NCI-H524 treated with DMSO at 0.1 percent for 48 hours (cell line): ENCODE data around the gene GNAT3.

ENCODE experiments used
- DNase-seq: peaks from one replicate; lab custom pipeline; 2025; lab: John Stamatoyannopoulos, UW

Gene GNAT3

DNA sequence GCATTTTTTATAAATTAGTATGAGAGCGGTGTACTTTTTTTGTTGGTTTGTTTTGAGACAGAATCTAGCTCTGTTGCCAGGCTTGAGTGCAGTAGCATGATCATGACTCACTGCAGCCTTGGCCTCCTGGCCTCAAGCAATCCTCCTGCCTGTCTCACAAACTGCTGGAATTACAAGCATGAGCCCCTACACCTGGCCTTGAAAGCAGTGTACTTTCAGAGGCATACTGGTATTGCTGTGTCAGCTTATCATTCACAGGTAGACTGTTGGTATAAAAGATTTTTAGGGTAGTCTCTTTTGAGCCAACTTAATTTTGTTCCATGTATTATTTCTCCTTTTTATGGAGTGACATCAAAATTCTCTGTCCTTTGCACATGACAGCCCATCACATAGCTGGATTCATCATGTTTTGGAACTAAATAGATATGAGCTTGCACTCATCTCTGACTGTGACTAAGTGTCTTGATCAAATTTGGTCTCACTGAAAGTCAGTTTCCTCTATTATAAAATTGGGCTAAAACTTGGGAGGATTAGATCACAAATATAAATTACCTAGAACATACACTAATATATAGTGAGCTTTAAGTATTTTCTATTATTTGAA lies 12.4 kb downstream of the GNAT3 start:
- DNase-seq, result no peak

DNA sequence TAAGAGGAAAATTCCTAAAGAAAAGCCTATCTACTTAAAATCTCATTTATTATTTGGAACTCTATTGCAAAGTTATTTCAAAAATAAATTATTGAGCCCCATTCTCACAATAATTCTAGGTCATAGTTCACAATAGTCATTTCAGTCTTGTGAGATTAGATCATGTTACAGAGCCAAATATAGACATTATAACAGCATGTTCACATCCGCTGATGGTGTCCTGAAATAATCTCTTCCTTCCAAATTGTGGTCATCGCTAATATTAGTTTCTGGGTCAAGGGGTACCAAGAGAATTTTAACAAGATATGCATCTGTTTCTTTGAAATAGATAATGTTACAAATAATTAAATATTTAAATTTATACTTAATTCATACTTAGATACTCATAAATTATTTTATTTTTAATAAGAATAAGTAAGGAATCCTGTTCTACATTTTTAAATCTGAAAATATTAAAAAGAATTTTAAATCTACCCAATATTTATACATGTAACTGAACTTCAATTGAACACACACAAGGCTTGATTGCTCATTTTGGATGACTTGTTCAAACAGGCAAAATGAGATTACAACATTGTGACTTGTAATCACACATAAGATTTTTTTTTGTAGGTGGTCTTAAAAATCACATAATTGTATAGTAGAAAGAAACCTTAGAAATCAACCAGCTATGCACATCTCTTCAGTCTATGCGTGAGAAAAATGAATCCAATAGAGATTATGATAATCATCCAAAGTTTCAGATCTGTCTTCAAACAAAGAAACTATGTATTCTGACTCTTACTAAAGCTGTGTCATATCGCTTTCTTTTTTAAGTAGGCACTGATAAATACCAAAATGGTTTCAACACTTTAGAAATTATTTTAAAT lies 13.1 kb downstream of the GNAT3 start:
- no peak for DNase-seq

DNA sequence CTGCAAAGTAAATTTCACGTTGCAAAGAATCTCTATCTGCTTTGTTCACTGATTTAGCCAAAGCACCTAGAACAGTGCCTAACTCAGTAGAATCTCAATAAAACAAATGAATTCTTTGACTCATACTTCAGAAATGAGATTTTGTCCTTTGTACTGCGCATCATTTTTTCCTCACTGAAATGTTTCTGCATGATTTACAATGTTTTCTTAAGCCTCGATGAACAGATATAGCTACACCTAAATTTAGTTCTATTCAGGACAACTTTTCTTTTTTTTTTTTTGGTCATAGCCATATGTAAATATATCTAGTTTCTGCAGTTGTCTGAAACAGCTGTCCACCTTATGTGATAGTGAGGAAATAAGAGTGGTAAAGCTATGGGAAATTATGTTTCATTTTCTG lies 15.3 kb downstream of the GNAT3 start:
- DNase-seq, result no peak

DNA sequence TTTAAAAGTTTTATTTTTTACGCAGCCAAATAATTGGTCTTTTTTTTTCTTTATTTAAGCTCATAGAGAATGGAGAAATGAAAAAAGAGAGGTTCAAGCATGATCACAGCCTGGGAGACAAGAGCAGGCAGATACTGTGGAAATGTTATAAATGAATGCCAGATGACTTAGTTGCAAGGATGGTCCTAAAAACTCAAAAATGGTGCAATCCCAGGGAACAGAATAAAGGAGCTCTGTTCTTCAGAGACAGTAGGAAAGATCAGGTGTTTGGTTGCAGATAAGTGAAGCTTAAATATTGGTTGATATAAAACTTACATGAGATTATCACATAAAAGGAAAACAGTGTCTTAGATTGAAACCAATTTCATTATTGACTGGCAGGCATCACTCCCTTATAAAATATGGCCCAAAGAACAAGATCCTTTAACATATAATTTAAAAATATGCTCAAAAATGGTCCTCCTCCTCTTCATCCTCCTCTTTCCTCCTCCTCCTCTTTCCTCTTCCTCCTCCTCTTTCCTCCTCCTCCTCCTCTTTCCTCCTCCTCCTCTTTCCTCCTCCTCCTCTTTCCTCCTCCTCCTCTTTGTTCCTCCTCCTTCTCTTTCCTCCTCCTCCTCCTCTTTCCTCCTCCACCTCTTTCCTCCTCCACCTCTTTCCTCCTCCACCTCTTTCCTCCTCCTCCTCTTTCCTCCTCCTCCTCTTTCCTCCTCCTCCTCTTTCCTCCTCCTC lies 18.6 kb downstream of the GNAT3 start:
- no peak for DNase-seq

DNA sequence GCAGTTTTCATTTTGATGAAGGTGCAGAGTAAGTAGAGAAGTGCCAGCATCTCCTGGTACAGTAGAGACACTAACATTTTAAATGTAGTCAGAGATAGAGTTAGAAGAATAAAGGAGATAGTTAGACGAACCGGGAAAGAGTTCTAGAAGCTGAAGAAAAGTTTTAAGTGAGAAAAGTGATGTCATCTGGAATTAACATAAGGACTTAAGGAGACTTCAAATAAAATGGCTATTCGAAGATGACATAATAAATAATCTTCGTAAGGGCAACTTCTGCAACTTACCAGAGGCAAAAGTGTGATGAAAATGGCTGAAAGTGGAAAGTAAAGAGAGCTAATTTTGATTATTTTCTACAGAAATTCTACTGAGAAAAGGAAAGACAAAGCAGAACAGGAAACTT lies 20.4 kb downstream of the GNAT3 start:
- DNase-seq, result no peak

DNA sequence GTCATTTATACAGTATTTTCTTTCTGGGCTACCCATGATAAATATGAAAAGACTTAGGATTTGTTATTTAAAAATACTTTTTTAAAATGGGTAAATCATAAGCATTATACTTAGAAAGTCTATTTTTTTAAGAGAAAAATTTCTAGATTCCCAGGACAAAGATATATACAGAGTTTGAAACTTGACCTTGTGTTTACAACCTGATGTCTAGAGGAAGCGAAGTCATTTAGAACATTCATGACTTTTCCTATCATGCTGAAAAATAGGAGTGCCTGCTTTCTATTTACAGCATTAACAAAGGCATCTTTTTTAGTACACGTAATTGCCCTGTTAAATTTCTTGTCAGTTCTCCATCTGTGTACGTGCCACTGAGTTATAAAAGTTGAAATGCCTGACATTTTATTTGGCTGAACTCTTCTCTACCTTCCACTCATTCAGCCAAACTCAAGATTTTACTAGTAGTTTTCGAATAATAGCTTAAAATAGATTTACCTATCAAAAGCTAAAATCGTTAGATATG lies 23.0 kb downstream of the GNAT3 start:
- DNase-seq, result no peak

DNA sequence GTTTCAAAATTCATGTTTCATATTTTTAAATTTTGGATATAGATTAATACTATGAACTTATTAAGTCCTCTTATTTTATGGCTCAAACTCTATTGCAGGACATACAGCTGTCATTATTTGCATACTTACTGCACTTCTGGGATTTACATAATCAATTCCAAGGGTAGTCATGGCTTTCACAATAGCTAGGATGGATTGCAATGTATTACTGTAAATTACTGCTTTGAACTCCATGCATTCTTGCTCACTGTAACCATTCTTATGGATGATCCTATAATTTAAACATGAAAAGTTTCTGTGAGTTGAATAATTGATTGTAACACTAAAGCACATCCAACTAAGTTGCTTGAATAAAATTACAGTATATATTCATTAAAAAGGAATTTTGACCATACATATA lies 23.5 kb downstream of the GNAT3 start:
- no peak for DNase-seq

DNA sequence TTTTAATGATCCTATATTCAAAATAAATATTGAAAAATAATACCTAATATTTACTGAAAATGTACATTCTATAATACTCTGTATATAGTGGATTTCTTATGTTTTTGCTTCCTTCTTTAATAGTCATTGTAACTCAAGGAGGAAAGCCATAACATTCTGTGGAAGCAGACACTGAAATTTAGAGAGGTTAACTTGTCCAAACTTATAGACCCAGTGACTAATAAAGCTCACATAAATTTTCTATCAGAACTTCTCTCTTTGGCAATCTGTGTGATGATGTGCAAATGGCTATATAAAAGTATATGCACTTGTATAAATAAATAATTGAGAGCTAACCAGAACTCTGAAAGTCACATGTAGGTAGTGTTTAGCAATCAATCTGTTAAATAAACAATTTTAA lies 26.1 kb downstream of the GNAT3 start:
- no peak for DNase-seq

DNA sequence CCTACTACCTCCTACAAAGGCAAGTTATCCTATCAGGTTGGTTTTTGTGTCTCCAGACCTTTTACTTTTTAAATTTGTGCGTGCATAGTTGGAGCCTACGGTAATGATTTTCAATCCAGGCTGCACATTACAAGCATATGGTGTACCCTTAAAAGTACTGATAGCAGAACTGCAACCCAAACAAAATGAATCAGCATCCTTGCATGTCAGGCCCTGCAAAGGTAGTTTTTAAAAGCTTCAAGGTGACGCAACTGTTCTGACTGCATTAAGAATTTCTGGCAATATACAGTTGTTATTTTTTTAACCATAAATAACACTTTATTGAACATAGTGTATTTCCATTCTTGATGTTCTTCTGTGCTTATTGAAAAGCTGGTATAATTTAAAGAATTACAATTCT lies 28.9 kb downstream of the GNAT3 start:
- no peak for DNase-seq

DNA sequence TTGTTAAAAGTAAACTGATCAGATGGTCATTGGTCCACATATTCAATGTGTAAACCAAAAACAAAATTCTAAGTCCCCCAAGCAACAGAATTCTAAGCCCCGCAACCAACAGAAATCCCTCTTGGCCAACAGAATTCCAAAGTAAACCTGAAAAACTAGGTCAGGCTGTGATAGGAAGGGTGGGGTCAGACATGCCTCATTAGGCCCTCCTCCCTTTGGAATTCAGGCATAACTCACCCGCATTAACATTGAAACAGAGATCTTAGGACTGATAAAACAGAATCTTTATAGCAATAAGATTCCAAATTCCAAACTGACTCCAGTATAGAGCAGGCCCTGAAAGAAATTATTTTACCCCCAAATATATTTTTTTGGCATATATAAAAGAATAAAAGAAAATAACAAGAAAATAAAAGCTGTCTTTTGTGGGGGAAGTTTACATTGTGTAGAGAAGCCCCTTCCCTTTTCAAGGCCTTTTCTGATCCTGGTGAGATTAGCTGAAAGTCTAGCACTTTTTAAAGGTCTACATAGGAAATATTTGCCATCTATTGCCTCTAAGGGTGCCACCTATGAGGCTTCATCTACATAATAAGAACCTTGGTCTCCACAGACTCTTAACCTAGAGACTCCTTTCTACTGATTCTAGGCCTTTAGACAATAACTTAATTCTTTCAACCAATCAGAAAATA lies 30.5 kb downstream of the GNAT3 start:
- DNase-seq, result no peak

DNA sequence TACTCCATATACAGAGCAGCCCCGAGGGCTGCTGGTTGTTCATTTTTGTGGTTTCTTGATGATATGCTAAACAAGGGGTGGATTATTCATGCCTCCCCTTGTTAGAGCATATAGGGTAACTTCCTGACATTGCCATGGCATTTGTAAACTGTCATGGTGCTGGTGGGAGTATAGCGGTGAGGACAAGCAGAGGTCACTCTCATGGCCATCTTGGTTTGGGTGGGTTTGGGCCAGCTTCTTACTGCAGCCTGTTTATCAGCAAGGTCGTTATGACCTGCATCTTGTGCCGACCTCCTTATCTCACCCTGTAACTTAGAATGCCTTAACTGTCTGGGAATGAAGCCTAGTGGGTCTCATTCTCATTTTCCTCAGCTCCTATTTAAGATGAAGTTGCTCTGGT lies 31.3 kb downstream of the GNAT3 start:
- no peak for DNase-seq

DNA sequence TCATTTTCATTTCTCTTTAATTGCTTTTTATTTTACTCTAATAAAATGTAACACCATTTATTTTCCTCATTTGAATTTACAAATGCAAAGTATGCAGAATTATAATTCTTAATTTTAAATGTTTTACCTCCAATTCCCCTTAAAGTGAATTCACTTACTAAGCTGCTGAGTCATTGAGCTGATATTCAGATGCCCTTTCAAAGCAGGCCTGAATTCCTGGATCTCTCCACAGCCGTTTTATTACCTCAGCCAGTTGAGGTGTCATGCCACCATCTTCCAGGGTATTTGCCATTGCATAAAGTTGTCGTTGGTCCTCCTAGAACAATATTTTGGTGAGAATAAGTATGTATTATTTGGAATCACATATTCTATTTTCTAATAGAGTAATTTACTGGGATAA lies 33.2 kb downstream of the GNAT3 start:
- no peak for DNase-seq

DNA sequence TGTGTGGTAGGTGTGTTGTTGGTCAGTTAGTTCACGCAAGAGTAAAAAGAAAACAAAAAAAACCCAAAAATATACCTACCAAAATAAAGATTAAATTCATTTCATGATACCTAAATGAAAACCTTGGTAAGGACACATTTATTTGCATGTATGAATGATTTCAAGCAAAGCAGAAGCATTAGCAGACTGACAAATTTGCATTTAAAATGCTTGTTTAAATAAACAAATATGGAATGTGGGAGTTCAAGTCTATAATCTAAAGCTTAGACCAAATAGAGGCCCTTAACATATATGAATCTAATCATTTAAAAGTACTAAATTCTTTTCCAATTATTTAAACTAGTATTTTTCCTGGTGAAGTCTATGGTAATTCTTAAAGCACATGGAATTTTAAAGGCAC lies 35.8 kb downstream of the GNAT3 start:
- no peak for DNase-seq

DNA sequence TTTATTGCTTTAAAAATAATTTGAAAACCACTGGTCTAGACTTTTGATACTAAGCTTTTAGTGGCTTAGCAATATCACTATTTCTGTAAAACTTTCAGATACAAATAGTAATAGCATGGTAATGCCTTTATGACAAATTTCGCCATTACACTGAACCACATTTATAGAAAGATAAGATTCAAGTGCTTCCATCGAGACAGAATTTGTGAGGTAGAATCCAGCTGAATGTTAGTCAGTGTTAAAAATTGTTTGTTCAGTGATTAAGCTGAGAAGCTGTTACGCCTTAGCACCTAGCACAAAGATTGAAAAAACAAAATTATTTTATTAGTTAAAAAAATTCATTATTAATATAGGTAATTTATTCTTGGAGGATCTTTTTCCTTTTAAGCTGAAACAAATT lies 36.5 kb downstream of the GNAT3 start:
- DNase-seq, result no peak

DNA sequence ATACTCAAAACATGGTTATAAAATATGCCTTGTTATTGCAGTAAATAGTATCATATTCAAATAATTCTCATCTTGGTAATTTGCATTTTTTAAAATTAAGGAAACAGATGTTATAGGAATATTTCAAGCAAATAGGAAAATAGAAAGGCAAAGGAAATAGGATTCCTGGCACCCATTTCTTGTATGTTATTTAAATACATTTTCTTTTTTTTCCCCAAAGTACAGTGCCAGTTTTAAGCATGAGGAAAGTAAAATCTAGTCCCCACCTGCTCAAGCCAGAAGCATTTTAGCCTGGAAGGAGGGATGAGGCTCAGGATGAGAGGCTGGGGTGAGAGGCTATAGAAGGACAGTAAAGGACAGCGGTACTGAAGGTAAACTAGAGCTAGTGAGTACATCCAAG lies 38.1 kb downstream of the GNAT3 start:
- no peak for DNase-seq

DNA sequence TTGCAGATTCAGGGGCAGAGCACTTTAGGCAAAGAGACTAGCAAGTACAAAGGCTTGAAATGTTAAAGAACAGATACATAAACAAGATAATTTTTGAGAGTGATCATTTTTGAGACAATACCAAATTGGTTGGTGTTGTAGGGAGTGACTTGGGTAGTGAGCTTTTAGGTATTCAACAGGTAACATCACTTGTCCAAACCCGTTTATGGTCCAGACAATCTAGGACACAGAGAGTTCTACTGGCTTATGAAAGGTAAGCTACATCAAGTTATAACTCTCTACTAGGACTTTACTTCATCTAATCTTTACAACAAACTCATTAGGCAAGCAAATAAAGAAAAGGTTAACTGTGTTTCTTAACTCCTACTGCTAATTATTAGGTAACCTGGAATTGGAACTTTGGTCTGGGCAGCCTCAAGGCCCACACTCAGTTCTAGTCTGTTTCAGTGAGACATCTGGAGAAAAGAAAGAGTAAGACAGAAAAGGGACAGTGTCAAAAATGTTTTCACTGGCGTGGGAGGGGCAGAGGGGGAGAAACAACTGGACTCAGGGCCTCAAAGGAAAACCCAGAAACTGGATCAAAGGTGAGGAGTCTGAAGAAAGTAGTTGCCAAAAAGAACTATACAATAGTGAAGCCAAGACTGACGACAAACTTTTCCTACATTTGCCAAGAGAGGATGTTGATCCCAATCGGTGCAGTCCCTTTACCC lies 39.2 kb downstream of the GNAT3 start:
- no peak for DNase-seq

DNA sequence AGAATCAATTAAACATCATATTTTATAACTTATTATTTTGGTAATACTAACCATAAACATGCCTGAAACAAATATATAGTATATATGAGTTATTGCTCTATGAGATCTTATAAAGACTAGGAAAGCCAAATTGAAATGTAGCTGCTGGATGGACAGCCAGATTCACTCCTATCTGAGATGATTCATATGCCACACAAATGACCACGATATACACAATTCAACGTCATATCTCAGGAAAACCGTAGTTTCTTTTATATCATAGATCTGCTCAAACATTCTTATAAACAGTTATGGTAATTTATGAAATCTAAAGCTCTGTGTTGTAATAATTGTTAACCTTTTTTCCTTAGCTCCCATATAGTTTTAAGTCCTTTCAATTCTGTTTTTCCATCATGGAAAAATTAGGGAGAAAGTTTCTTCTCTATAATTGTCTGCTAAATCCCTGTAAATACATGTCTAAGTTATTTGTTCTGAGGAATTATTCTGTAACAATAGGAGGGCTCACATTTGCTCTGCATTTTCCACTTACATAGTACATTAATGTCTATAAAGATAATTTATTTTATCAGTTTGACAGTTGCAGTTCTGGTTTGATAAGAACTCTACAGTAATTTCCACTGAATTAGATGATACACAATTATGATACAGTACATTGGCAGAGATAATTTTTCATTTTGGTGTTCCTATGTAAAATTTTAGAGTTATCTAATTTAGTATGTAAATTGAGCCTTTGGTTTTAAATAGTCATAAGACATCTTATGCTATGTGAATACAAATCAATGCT lies 42.7 kb downstream of the GNAT3 start:
- no peak for DNase-seq

DNA sequence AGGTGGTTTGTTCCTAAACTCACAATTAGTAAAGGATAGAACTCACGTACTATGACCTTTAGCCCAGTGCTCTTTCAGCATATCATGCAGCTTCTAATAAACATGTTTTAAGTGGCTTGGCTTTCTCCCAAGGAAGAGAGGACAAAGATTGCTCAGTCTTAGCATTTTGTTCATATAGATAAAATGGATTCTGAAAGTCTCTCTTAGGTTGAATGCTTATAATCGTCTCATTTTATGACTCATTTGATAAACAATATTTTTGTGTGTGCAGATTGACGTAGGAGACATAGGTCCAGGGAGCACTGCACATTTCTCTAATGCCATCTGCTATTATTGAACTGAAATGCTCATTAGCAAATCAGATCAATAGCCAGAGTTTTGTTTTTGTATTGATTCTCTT lies 44.8 kb downstream of the GNAT3 start:
- DNase-seq, result no peak

DNA sequence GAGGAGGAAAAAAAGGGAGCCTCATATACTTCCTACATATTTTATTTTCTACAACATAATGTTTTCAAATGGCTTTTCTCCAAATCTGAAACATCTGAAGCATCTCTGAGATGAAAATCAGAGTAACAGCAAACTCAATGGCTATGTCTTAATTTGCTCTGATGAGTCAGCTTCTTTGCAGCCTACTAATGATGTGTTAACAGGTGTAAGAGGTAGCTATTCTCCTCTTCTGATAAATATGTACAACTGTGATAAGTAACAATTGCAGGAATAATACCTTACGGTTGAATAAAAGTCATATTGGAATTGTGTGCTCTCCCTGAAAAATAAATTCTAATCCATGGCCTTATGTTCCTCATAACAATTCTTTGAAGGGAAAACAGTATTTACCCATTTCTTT lies 45.2 kb downstream of the GNAT3 start:
- DNase-seq, result no peak

DNA sequence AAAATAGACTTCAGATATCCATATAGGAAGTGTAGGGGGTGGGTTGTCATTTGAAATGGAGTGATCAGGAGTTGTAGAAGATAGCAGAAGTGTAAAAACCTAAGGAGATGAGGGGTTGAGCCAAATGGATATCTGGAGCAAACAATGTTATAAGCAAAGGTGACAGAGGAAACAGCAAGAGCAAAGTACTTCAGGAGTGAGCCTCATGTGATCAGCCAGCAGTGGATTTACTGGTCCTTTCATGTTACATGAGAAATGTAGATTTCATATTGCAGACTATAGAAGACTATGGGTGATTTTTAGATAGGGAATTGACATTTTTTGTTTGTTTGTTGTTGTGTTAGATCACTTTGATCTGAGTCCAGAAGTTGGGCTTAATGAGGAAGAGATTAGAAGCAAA lies 47.7 kb downstream of the GNAT3 start:
- DNase-seq, result no peak
